HepG2 (cell line): ENCODE measurements around the gene MSMP. TPM values are rescaled to one million over a fixed set of nuclear protein-coding genes. Genes with fewer than 3 reads are reported as not detected.

Source experiments
- ATAC-seq: fragments of 200-7000 bp; cut with Tn5 transposase; 3 replicates; pipeline ENCODE4 v1.9.1; 2020; ENCODE audit warnings: mild to moderate bottlenecking, moderate library complexity
- BruUV-seq: library from RNA; stranded (reverse); fragments of 400-500 nt; replicated peaks from 2 replicates; lab custom pipeline; 2021; lab: Mats Ljungman, UMichigan
- CTCF ChIA-PET: fragments of 300-600 bp; formaldehyde crosslinking; extraction: SDS; loops from one replicate; lab custom pipeline; 2021; ENCODE audit warnings: low total read pairs, inconsistent platforms, low intra/inter-chr PET ratio; lab: Yijun Ruan, JAX
- POLR2A ChIA-PET: fragments of 350-600 bp; sonication (Branson Sonifier 250); formaldehyde crosslinking; loops from one replicate; lab custom pipeline; 2020; ENCODE audit warnings: antibody characterized with exemption, inconsistent platforms; lab: Yijun Ruan, JAX
- DNase-seq: peaks from one replicate; pipeline ENCODE4 v3.0.0-alpha.2; 2015; ENCODE audit warnings: low spot score
- FAIRE-seq: peaks from 3 replicates; lab custom pipeline; 2011; peaks lifted over from hg19 to GRCh38; lab: Jason Lieb, UNC
- H2AFZ ChIP-seq: one replicate; pipeline ENCODE4 v1.6.1; 2011; ENCODE audit warnings: low read length, inconsistent platforms
- H3K27ac ChIP-seq: fragments of 300-600 bp; 3 replicates; pipeline ENCODE4 v1.8.0; 2011; ENCODE audit warnings: mixed run types, mild to moderate bottlenecking, mixed read lengths, low read length, inconsistent platforms; ENCODE audit not compliant: insufficient read depth; ENCODE audit errors: extremely low read length
- H3K27me3 ChIP-seq, 2 experiments: fragments of 200-600 bp in 1 of 2; 2 replicates in 1 of 2; 3 replicates in 1 of 2; pipeline versions ENCODE4 v1.6.0 to v1.8.0; 2011; ENCODE audit warnings: low read length in 2 of 2, mild to moderate bottlenecking in 2 of 2, moderate library complexity in 2 of 2, inconsistent platforms in 1 of 2; ENCODE audit not compliant: insufficient read depth in 2 of 2, control insufficient read depth in 1 of 2
- H3K36me3 ChIP-seq, 2 experiments: fragments of 200-600 bp in 1 of 2; replicated peaks in 1 of 2; 2 replicates in 1 of 2; 3 replicates in 1 of 2; pipeline versions ENCODE4 v1.5.1 to v1.8.0; 2011; ENCODE audit warnings: low read length in 2 of 2, inconsistent platforms in 1 of 2; ENCODE audit not compliant: insufficient read depth in 2 of 2, control insufficient read depth in 1 of 2
- H3K4me1 ChIP-seq: 2 replicates; pipeline ENCODE4 v1.5.1; 2012; ENCODE audit warnings: low read length, inconsistent platforms; ENCODE audit not compliant: insufficient read depth
- H3K4me2 ChIP-seq: 2 replicates; pipeline ENCODE4 v1.6.0; 2011; ENCODE audit warnings: low read depth, low read length, inconsistent platforms
- H3K4me3 ChIP-seq, 3 experiments: fragments of 200-600 bp in 1 of 3; sonication (generic), shearing (Covaris generic) in 1 of 3; replicated peaks in 1 of 3; 2 replicates each; pipeline ENCODE4 v1.5.1; 2011 to 2016; ENCODE audit warnings: low read length in 3 of 3, inconsistent platforms in 2 of 3, low read depth in 2 of 3, mild to moderate bottlenecking in 2 of 3, control low read depth in 1 of 3, mixed read lengths in 1 of 3; ENCODE audit not compliant: insufficient read depth in 1 of 3
- H3K79me2 ChIP-seq: one replicate; pipeline ENCODE4 v1.6.1; 2011; ENCODE audit warnings: low read length, inconsistent platforms; ENCODE audit not compliant: insufficient read depth
- H3K9ac ChIP-seq: 2 replicates; pipeline ENCODE4 v1.6.0; 2011; ENCODE audit warnings: mild to moderate bottlenecking, low read depth, low read length, inconsistent platforms; ENCODE audit not compliant: insufficient read depth
- H3K9me3 ChIP-seq: 2 replicates; pipeline ENCODE4 v1.5.1; 2012; ENCODE audit warnings: mild to moderate bottlenecking, low read length
- H4K20me1 ChIP-seq: 2 replicates; pipeline ENCODE4 v1.6.0; 2011; ENCODE audit warnings: inconsistent platforms, mild to moderate bottlenecking, low read length, moderate library complexity; ENCODE audit not compliant: insufficient read depth
- FOXA1 ChIP-seq, 2 experiments: fragments of 450-650 bp in 1 of 2; sonication (generic) in 1 of 2; formaldehyde crosslinking in 1 of 2; IDR thresholded peaks; 2 replicates each; pipeline versions ENCODE4 v1.4.0 to v1.6.1; 2016 to 2020; ENCODE audit warnings: missing genetic modification reagents in 1 of 2
- HDAC2 ChIP-seq: sonication (generic); formaldehyde crosslinking; IDR thresholded peaks from 2 replicates; pipeline ENCODE4 v1.4.0; 2020; ENCODE audit warnings: missing genetic modification reagents
- MTERF4 ChIP-seq: sonication (generic); formaldehyde crosslinking; IDR thresholded peaks from 2 replicates; pipeline ENCODE4 v1.8.0; 2023; ENCODE audit warnings: mild to moderate bottlenecking, missing genetic modification reagents
- MTF1 ChIP-seq: sonication (generic); formaldehyde crosslinking; IDR thresholded peaks from 2 replicates; pipeline ENCODE4 v1.5.0; 2020; ENCODE audit warnings: missing genetic modification reagents
- NFIC ChIP-seq: IDR thresholded peaks from 2 replicates; pipeline ENCODE4 v1.6.1; 2012; ENCODE audit warnings: mild to moderate bottlenecking, low read length, inconsistent platforms
- NR2F6 ChIP-seq, 2 experiments: IDR thresholded peaks; 2 replicates each; pipeline ENCODE4 v1.6.1; 2016; ENCODE audit warnings: antibody characterized with exemption in 1 of 2, mild to moderate bottlenecking in 1 of 2
- PAXIP1 ChIP-seq: sonication (generic); formaldehyde crosslinking; conservative IDR thresholded peaks from 2 replicates; pipeline ENCODE4 v1.4.0; 2020; ENCODE audit warnings: mild to moderate bottlenecking, missing genetic modification reagents, moderate library complexity
- ZNF564 ChIP-seq: sonication (generic); formaldehyde crosslinking; IDR thresholded peaks from 2 replicates; pipeline ENCODE4 v1.8.1; 2023; ENCODE audit warnings: mild to moderate bottlenecking, missing genetic modification reagents
- ZNF792 ChIP-seq: IDR thresholded peaks from 2 replicates; pipeline ENCODE4 v1.6.1; 2016
- WGBS: methylation state at CpG from one replicate; pipeline ENCODE4 v1.1.6; 2017; ENCODE audit warnings: low lambda C conversion rate; 5-methylcytosine and 5-hydroxymethylcytosine counted together
- in situ Hi-C: cut with HindIII; loops from 2 replicates; pipeline ENCODE4 v1.10.0; 2017; ENCODE audit warnings: low pct_unique_long_range_greater_than_20kb; ENCODE audit not compliant: extremely low pct_ligation_motif_present
- intact Hi-C: fragments of 100-400 bp; cut with micrococcal nuclease; formaldehyde crosslinking; loops from one replicate; pipeline ENCODE4 v1.10.0; 2022; ENCODE audit not compliant: unreplicated experiment
- polyA plus RNA-seq, 8 experiments: library from polyadenylated mRNA; depleted of rRNA in 3 of 8; stranded (reverse) in 7 of 8; unstranded in 1 of 8; fragments of >200 nt; fragmentation: Illumina TruSeq in 4 of 8; extraction: Trizol in 4 of 8; gene quantifications; 2 replicates each; pipeline versions ENCODE4 v1.2.1 to v1.2.3, GENCODE V29; 2011 to 2016; ENCODE audit warnings: low read depth in 4 of 8, missing spikeins in 1 of 8, mixed read lengths in 1 of 8; ENCODE audit not compliant: insufficient read depth in 1 of 8
- total RNA-seq, 5 experiments: library from RNA; depleted of rRNA; stranded (reverse); fragments of >200 nt; fragmentation: Illumina TruSeq; extraction: Trizol; gene quantifications; 2 replicates each; pipeline ENCODE4 v1.2.3, GENCODE V29; 2016; ENCODE audit warnings: low read depth in 1 of 5

MSMP gene
- total and polyA plus RNA-seq, 2 of the 13 experiments (the other 11 are each of a cell fraction or from before 2014, with no cell fraction given): 0.24 to 0.46 TPM

DNA sequence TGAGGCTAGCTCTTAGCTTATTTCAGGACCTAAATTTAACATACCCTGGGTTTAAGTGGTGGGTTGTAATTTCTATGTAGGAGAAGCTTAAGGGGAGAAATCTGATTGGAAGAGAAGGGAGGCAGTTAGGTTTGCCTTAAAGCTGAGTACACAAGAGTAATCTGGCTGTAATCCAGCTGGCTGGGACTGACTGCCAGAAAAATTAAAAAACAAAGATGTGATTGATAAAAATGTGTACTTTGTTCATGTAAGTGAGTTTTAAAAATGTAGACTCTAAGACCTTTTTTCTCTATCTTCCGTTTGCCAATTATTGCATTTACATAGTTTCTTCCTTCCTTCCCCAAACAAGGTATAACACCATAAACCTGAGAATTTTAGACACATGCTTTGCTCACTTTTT is 17.5 kb upstream of the MSMP start:
- Histone ChIP-seq H3K9ac (no peak overlapping the region), H3K9me3 (no peaks in the 10 kb centered on the region), H3K4me3 (no peak overlapping the region), H3K27ac (peak overlapping the region; percentile 21), H2AFZ (no peak overlapping the region), H3K36me3 (no peaks in the 10 kb centered on the region), H3K4me2 (peak overlapping the region; percentile 32; the same call in 1 of the 2 replicates), H4K20me1 (no peaks in the 10 kb centered on the region), H3K4me1 (peaks cover 50% of the 10 kb centered on the region), H3K79me2 (peaks cover 7% of the 10 kb centered on the region), H3K27me3 (no peaks in the 10 kb centered on the region)
- FAIRE-seq: peak; percentile 73
- ChIA-PET CTCF (no interaction called here), POLR2A (interaction anchor here (0.7 to 2.3 kb wide), 6 partner anchors 12 to 43 kb away, joined by 3 to 7 read pairs (median 4); partner anchors contain the start of genes CREB3, GBA2, HINT2 and RGP1)
- ATAC-seq: peak; percentile 35; the same call in 2 of the 3 replicates
- peak; percentile 64 for DNase-seq
- intact Hi-C loops (no loop called here), in situ Hi-C loops (no loop called here)
- TF ChIP-seq ZNF792 (CRISPR knock-in tag): no peak
- TF ChIP-seq MTERF4: no peak
- no peak for TF ChIP-seq NR2F6 (IDR thresholded peaks at IDR 0.05)
- no peak for TF ChIP-seq NR2F6 (CRISPR knock-in tag; IDR thresholded peaks at IDR 0.05)
- TF ChIP-seq PAXIP1 (CRISPR knock-in tag): 0 out of 2 replicates have a peak, but pooled peaks have one; percentile 16
- 0 out of 2 replicates have a peak, but pooled peaks have one; percentile 3 for TF ChIP-seq HDAC2 (CRISPR knock-in tag)
- no peak for TF ChIP-seq MTF1 (CRISPR knock-in tag)
- TF ChIP-seq FOXA1 (IDR thresholded peaks at IDR 0.05): no peak
- peak; percentile 54; the same call in 1 of the 2 replicates for TF ChIP-seq FOXA1 (CRISPR knock-in tag; IDR thresholded peaks at IDR 0.05)
- peak; percentile 20; the same call in 1 of the 2 replicates for TF ChIP-seq NFIC
- no peak for TF ChIP-seq ZNF564
- WGBS: 14% methylated on average over 1 of the region's 1 CpG
- no TSS peak for BruUV-seq
